GM13976 (cell line): ENCODE data around the gene LZTS3.
"Not testable (repeated sequence)": the region's sequence is repeated elsewhere in the genome, so short reads cannot be mapped to it uniquely, and the experiment has no call there.

Experiments
- DNase-seq: peaks from one replicate; pipeline ENCODE4 v3.0.0; 2012; ENCODE audit warnings: low spot score
- CTCF ChIP-seq: IDR thresholded peaks from 2 replicates; pipeline ENCODE4 v1.5.1; 2012; ENCODE audit warnings: borderline replicate concordance, mild to moderate bottlenecking; ENCODE audit not compliant: insufficient read depth; ENCODE audit errors: extremely low read depth, missing control alignments, control extremely low read depth
- in situ Hi-C: fragments of 300-500 bp; cut with MboI; formaldehyde crosslinking; loops from one replicate; pipeline ENCODE4 v1.12.0; 2022; ENCODE audit warnings: low sequenced_read_pairs, mixed read lengths, inconsistent platforms; ENCODE audit not compliant: unreplicated experiment

The LZTS3 gene

DNA sequence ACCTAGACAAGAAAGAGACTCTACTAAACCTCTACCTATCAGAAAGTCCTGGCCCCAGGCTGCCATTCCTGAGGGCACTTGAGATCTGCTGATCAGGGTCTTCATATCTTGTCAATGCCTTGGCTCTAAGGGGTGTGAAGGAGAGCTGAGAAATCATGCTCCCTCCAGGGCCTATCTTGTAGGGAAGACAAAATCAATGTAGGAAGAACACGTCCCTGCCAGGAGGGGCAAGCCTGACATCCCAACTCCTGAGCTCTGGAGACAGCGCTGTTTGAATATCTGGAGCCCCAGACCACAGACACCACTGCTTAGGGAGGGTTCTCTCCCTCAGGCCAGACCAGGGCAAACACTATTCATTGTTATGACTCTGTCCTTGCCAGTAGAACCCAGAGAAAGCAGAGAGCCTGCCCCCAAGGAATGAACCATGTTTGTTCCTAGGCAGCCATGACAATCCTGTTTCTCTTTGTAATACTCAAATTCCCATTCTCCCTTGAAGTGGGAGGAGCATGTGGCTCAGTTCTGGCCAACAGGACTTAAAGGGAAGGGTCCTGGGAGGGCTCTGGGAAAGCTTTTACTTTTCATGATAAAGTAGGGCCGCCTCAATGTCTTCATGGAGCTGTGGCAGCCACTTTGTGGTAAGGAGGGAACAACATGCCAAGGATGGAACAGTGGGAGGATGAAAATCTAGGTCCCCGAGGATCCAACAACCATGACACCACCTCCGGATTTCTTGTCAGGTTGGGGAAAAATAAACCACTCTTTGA lies 11.9 kb downstream of the LZTS3 start:
- no peak for DNase-seq
- in situ Hi-C loops, result no loop called here
- no peak for TF ChIP-seq CTCF

DNA sequence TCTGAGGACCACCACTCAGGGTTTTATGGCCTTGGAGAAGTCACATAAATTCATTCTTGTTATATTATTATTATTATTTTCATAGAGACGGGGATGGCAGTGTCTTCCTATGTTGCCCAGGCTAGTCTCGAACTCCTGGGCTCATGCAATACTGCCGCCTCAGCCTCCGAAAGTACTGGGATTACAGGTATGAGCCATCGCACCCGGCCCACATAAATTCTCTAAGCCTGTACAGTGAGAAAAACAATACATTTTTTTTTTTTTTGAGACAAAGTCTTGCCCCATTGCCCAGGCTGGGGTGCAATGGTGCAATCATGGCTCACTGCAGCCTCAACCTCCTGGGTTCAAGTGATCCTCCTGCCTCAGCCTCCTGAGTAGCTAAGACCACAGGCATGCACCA lies 12.9 kb downstream of the LZTS3 start:
- no peak for DNase-seq
- in situ Hi-C loops, result no loop called here
- no peak for TF ChIP-seq CTCF

DNA sequence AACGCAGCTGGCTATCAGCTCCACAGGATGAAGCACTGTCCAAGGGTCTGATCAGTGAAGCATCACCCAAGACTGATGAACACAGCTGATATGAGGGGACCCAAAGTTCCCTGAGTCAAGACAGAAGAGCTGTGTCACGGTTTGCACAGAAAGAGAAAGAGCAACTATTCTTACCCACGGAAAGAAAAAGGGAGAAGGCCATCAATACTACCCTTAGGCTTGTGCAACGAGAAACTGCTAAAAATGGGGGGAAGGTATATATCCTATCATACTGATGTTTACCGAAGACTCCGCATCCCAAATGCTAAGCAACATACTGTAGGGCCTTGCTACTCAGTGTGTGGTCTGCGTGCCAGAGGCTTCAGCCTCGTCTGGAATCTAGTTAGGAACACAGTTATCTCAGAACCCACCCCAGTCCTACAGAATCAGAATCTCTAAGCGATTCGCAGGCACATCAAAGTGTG lies 14.3 kb downstream of the LZTS3 start:
- in situ Hi-C loops, result no loop called here
- TF ChIP-seq CTCF, result no peak
- peak; percentile 38 for DNase-seq

DNA sequence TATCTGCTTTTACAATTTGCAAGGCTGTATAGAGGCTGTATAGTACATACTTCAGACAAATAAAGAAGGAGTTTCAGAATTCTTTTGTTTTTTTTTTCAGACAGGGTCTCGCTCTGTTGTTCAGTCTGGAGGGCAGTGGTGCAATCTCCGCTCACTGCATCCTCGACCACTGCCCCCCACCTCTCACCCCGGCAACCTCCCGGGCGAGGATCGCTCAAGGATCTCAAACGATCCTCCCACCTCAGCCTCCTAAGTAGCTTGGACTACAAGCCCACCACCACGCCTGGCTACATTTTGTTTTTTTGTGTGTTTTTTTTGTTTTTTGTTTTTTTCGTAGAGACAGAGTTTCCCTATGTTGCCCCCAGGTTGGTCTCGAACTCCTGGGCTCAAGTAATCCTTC lies 15.5 kb downstream of the LZTS3 start:
- no peak for TF ChIP-seq CTCF
- no peak for DNase-seq
- in situ Hi-C loops, result no loop called here

DNA sequence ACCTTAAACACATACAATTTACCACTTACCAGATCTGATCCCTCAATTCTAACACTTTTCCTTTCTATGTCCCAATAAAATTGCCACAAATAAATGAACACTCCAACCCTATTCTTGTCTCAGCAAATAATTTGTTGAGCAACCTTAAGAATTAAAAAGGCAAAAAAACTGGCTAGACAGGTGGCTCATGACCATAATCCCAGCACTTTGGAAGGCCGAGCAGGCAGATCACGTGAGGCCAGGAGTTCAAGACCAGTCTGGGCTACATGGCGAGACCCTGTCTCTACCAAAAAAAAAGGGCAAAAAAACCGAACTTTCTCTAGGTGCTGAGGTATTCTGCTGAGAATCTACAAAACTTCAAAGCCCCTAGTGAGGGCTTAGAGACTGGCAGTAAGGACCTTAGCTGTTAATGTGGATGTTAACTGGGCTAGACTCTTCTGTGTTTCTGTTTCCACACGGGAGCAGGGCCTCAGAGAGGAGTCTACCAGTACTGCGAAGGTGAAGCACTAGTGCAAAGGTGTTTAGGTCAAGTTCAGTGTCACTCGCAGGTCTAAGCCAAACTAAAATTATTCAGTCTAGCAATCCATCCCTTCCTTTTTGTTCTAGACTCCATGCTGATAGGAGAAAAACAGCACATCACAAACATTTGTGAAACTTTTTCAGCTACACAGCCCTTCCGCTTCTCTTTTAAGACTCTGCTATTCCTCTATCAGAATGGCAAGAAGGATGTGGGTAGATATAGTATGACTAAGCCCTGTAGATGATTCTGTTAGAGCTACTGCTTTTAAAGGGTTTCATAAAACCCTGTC lies 16.3 kb downstream of the LZTS3 start:
- no peak for TF ChIP-seq CTCF
- peak; percentile 68 for DNase-seq
- in situ Hi-C loops, result no loop called here

DNA sequence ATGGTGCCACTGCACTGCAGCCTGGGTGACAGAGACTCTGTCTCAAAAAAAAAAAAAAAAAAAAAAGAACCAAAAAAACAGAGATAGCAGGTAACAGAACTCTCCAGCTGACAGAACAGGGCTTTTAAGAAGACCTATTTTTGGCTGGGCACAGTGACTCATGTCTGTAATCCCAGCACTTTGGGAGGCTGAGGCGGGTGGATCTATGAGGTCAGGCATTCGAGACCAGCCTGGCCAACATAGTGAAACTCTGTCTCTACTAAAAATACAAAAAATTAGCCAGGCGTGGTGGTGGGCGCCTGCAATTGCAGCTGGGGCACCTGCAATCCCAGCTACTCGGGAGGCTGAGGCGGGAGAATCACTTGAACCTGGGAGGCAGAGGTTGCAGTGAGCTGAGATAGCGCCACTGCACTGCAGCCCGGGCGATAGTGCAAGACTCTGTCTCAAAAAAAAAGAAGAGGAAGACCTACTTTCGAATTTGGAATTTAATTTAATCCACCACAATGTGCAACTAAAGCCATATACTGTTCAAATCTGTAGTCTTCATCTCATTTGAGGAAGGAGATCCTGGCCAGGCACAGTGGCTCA lies 21.2 kb downstream of the LZTS3 start:
- DNase-seq, in situ Hi-C loops: not testable (repeated sequence)

DNA sequence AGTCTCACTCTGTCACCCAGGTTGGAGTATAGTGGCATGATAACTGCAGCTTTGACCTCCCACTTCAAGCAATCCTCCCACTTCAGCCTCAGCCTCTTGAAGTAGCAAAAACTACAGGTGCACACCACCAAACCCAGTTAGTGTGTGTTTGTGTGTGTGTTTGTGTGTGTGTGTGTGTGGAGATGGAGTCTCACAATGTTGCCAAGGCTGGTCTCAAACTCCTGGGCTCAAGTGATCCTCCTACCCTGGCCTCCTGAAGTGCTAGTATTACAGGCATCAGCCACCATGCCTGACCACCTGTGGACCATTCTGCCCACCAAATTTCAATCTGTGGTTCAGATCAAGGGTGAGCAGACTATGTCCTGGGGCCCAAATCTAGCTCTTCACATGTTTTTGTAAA lies 22.4 kb downstream of the LZTS3 start:
- no peak for DNase-seq
- in situ Hi-C loops, result no loop called here
- no peak for TF ChIP-seq CTCF
